ENCODE results near the gene NPTX2.

Gene NPTX2

DNA sequence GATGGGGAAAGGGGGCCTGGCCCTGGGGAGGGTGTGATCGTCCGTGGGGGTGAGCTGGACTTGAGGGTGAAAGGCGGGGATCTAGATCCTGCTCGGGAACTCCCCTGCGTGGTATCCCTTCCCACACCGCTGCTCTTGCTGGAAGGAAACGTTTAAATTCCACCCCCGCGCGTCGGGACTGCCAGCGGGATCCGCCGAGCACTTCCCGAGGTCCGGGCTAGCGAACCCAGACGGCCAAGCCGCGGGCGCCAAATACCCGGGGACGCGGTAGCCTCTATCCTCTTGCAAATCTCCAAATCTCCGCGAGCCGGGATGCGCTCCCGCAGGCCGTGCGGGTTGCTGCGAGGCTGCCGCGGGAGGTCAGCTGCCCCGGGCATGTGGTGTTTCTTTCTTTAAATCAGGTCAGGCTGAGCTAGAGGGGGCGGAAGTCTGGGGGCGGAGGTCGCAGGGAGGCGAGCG, 904 bp downstream of the NPTX2 start:
- no peak for DNase-seq (ENCODE audit: extremely low read depth, low read depth)
- no peak overlapping the region for H3K4me3 ChIP-seq (replicated peaks; ENCODE audit: low read depth, low read length)
- no peak for TF ChIP-seq CTCF (IDR thresholded peaks at IDR 0.05; ENCODE audit: low read depth, low read length, missing control alignments)

DNA sequence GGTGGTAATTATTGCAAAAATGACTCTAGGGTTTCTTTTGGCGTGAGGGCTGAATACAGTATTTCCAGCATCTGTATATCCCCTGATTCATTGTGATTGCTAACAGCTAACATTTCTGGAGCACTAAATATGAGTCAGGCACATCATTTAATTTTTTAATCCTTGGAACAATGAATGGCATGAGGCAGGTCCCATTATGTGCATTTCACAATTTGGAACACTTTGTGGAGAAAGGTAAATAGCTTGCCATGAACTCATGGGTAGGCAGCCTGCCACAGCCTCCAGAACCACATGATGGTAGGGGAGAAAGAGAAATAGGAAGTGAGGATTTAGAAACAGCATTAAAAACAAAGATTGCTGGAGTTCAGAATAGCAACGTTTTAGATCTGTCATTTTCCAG, 1.7 kb downstream of the NPTX2 start:
- no peak for TF ChIP-seq CTCF (IDR thresholded peaks at IDR 0.05; ENCODE audit: low read depth, low read length, missing control alignments)
- DNase-seq (ENCODE audit: extremely low read depth, low read depth): no peak
- no peak overlapping the region for H3K4me3 ChIP-seq (replicated peaks; ENCODE audit: low read depth, low read length)

- H3K4me3 ChIP-seq (replicated peaks; ENCODE audit: low read depth, low read length): no peak overlapping the region
- no peak for DNase-seq (ENCODE audit: extremely low read depth, low read depth)
These were observed 2.6 kb downstream of the NPTX2 start for GRCh38 chr7:98619450-98620321.

GRCh38 chr7:98621573-98622482, 4.7 kb downstream of the NPTX2 start:
- no peak overlapping the region for H3K4me3 ChIP-seq (replicated peaks; ENCODE audit: low read depth, low read length)
- TF ChIP-seq CTCF (IDR thresholded peaks at IDR 0.05; ENCODE audit: low read depth, low read length, missing control alignments): no peak
- DNase-seq (ENCODE audit: extremely low read depth, low read depth): no peak

More at GRCh38 chr7:98619450-98620321, 2.6 kb downstream of the NPTX2 start:
- no peak for TF ChIP-seq CTCF (IDR thresholded peaks at IDR 0.05; ENCODE audit: low read depth, low read length, missing control alignments)

- no peak for DNase-seq (ENCODE audit: extremely low read depth, low read depth)
- no peak for TF ChIP-seq CTCF (IDR thresholded peaks at IDR 0.05; ENCODE audit: low read depth, low read length, missing control alignments)
- H3K4me3 ChIP-seq (replicated peaks; ENCODE audit: low read depth, low read length): no peak overlapping the region
These were observed 5.8 kb downstream of the NPTX2 start for GRCh38 chr7:98622926-98623325.

- H3K4me3 ChIP-seq (replicated peaks; ENCODE audit: low read depth, low read length): no peak overlapping the region
- DNase-seq (ENCODE audit: extremely low read depth, low read depth): no peak
- TF ChIP-seq CTCF (IDR thresholded peaks at IDR 0.05; ENCODE audit: low read depth, low read length, missing control alignments): no peak
These were observed 7.8 kb downstream of the NPTX2 start for GRCh38 chr7:98624846-98625420.

Measured in HFF-Myc (cell line).